HL-60 (cell line): Measurements from ENCODE around the gene PARD3.

Experiments
- DNase-seq, 2 experiments: peaks; one replicate each; pipeline ENCODE4 v3.0.0-alpha.2; 2010 to 2020; ENCODE audit warnings: low read depth in 1 of 2, low spot score in 1 of 2
- H3K27ac ChIP-seq: fragments of 250-450 bp; sonication (Bioruptor Pico); replicated peaks from 2 replicates; pipeline ENCODE4 v1.5.1; 2020; ENCODE audit warnings: mild to moderate bottlenecking, moderate library complexity
- H3K27me3 ChIP-seq: fragments of 250-450 bp; sonication (Bioruptor Pico); 2 replicates; pipeline ENCODE4 v1.5.1; 2021; ENCODE audit warnings: mild to moderate bottlenecking, moderate library complexity; ENCODE audit not compliant: insufficient read depth, poor library complexity, severe bottlenecking
- H3K4me3 ChIP-seq: replicated peaks from 2 replicates; pipeline ENCODE4 v1.5.1; 2011; ENCODE audit warnings: mild to moderate bottlenecking, control low read depth, low read length; ENCODE audit not compliant: insufficient read depth
- CTCF ChIP-seq: IDR thresholded peaks from one replicate; pipeline ENCODE4 v1.5.1; 2011; ENCODE audit warnings: low read length, control low read depth, inconsistent platforms; ENCODE audit not compliant: insufficient read depth
- GABPA ChIP-seq: IDR thresholded peaks from 2 replicates; pipeline ENCODE4 v1.6.1; 2012; ENCODE audit warnings: low read depth
- POLR2AphosphoS5 ChIP-seq: IDR thresholded peaks from 2 replicates; pipeline ENCODE4 v1.6.1; 2012; ENCODE audit warnings: low read depth
- REST ChIP-seq: IDR thresholded peaks from 2 replicates; pipeline ENCODE4 v1.6.1; 2012; ENCODE audit warnings: low read depth; ENCODE audit not compliant: insufficient replicate concordance
- SPI1 ChIP-seq: IDR thresholded peaks from 2 replicates; pipeline ENCODE4 v1.6.1; 2012; ENCODE audit warnings: low read depth, mild to moderate bottlenecking, borderline replicate concordance

The PARD3 gene

GRCh38 chr10:34168439-34168838, 646.7 kb downstream of the PARD3 start:
- TF ChIP-seq CTCF, result no peak
- no peak for TF ChIP-seq GABPA
- TF ChIP-seq REST, result no peak
- TF ChIP-seq SPI1, result no peak
- TF ChIP-seq POLR2AphosphoS5, result no peak

GRCh38 chr10:34166823-34167222, 648.3 kb downstream of the PARD3 start:
- Histone ChIP-seq H3K4me3 (no peak overlapping the region), H3K27ac (no peak overlapping the region), H3K27me3 (no peaks in the 10 kb centered on the region)
- no peak for TF ChIP-seq CTCF
- no peak for TF ChIP-seq REST
- TF ChIP-seq SPI1, result no peak
- no peak for TF ChIP-seq GABPA
- DNase-seq, result no peak

More at GRCh38 chr10:34168439-34168838, 646.7 kb downstream of the PARD3 start:
- Histone ChIP-seq H3K4me3 (no peak overlapping the region), H3K27ac (no peak overlapping the region), H3K27me3 (no peaks in the 10 kb centered on the region)
- no peak for DNase-seq

- TF ChIP-seq REST, result no peak
- no peak for TF ChIP-seq SPI1
- TF ChIP-seq GABPA, result no peak
- TF ChIP-seq POLR2AphosphoS5, result no peak
- TF ChIP-seq CTCF, result no peak
- H3K27me3 ChIP-seq, result no peaks in the 10 kb centered on the region
- H3K27ac ChIP-seq, result no peak overlapping the region
- H3K4me3 ChIP-seq, result no peak overlapping the region
- no peak for DNase-seq
These were observed 648.7 kb downstream of the PARD3 start for GRCh38 chr10:34166354-34166753.
